ENCODE measurements around the gene PEPD. TPM values are rescaled to one million over a fixed set of nuclear protein-coding genes. Genes with fewer than 3 reads are reported as not detected.

Gene PEPD
- total and polyA plus RNA-seq, 2 donors (not counting 3 experiments of a cell fraction or from before 2014, with no cell fraction given) = 73.7 to 126 TPM

DNA sequence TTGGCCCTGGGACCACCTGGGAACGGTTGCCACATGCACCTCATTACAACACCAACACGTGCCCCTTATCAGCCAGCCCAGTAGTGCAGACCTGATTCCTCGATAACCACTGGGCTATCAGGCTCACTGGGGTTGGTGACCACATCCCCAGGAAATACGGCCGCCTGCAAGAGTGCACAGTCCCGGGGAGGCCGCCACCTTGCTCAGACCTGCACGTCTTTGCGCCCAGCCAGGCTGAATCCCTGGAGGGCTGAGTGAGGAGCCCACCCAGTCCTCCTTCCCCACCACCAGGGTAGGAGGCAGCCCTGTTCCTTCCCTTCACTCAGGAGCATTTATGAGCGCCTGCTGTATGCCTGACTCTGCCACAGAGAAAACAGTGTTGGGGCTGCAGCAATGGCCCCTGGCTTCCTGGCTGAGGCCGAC lies 80.3 kb downstream of the PEPD start:
- POLR2A ChIA-PET = no interaction called here

More for the DNA sequence above, 80.3 kb downstream of the PEPD start:
- FAIRE-seq = no peak
- H3K27ac ChIP-seq (ENCODE audit: insufficient read depth, low read depth, low read length) = no peak overlapping the region
- no peaks in the 10 kb centered on the region for H3K36me3 ChIP-seq (ENCODE audit: control insufficient read depth in 2 of 2, extremely low read depth in 1 of 2, insufficient read depth in 2 of 2, low read length in 2 of 2)
- no peaks in the 10 kb centered on the region for H3K9me3 ChIP-seq (replicated peaks; ENCODE audit: control insufficient read depth, insufficient read depth, low read length)
- no peaks in the 10 kb centered on the region for H4K20me1 ChIP-seq (replicated peaks; ENCODE audit: control insufficient read depth, extremely low read depth, insufficient read depth, low read length)
- dilution Hi-C loops (cut with MboI; ENCODE audit: extremely low pct_ligation_motif_present, low sequenced_read_pairs) = no loop called here
- intact Hi-C loops (cut with micrococcal nuclease) = no loop called here
- no peak overlapping the region for H3K9ac ChIP-seq (replicated peaks; ENCODE audit: extremely low read depth, insufficient read depth, low read length)
- H3K4me2 ChIP-seq (ENCODE audit: insufficient read depth, low read length) = no peak overlapping the region
- no peaks in the 10 kb centered on the region for H3K27me3 ChIP-seq (ENCODE audit: control insufficient read depth in 2 of 2, insufficient read depth in 2 of 2, low read length in 2 of 2)
- no TSS peak for BruUV-seq (replicated peaks)
- no peaks in the 10 kb centered on the region for H3K9me1 ChIP-seq (replicated peaks; ENCODE audit: control insufficient read depth, extremely low read depth, insufficient read depth, low read length)
- no peak for DNase-seq (ENCODE audit: low read depth, low spot score)
- H3K4me1 ChIP-seq (ENCODE audit: control insufficient read depth, extremely low read depth, insufficient read depth, low read length) = no peaks in the 10 kb centered on the region
- no peak overlapping the region for H2AFZ ChIP-seq (ENCODE audit: low read depth, low read length)
- no peak overlapping the region for H3K4me3 ChIP-seq (replicated peaks in 1 of 3; ENCODE audit: insufficient read depth in 1 of 3, low read depth in 1 of 3, low read length in 3 of 3)
- no peaks in the 10 kb centered on the region for H3K79me2 ChIP-seq (ENCODE audit: control insufficient read depth, insufficient read depth, low read length)
- CTCF ChIA-PET = no interaction called here
- TF ChIP-seq JUN (IDR thresholded peaks at IDR 0.05; ENCODE audit: borderline replicate concordance, insufficient read depth, insufficient read length, low read depth) (no peak), EZH2 (IDR thresholded peaks at IDR 0.05; ENCODE audit: borderline replicate concordance, low read depth, low read length, severe bottlenecking) (no peak), MYC (IDR thresholded peaks at IDR 0.05; ENCODE audit: low read depth, low read length) (no peak), FOS (IDR thresholded peaks at IDR 0.05; ENCODE audit: borderline replicate concordance, insufficient read depth, low read length) (no peak), CTCF (IDR thresholded peaks at IDR 0.05; ENCODE audit: extremely low read depth in 1 of 2, insufficient read depth in 1 of 2, low read depth in 1 of 2, low read length in 2 of 2) (no peak), POLR2A (IDR thresholded peaks at IDR 0.05; ENCODE audit: low read depth, low read length) (no peak), MAX (IDR thresholded peaks at IDR 0.05; ENCODE audit: insufficient read depth, insufficient read length) (no peak)
